GM18867 (cell line): Measurements from ENCODE around the gene PGAM1.
"Not testable (repeated sequence)": the region's sequence is repeated elsewhere in the genome, so short reads cannot be mapped to it uniquely, and the experiment has no call there.

ENCODE experiments used
- ATAC-seq: cut with Tn5 transposase; IDR thresholded peaks from one replicate; pipeline ENCODE4 v1.9.1; 2021; ENCODE audit warnings: mild to moderate bottlenecking, moderate library complexity; ENCODE audit not compliant: unreplicated experiment

PGAM1 gene

DNA sequence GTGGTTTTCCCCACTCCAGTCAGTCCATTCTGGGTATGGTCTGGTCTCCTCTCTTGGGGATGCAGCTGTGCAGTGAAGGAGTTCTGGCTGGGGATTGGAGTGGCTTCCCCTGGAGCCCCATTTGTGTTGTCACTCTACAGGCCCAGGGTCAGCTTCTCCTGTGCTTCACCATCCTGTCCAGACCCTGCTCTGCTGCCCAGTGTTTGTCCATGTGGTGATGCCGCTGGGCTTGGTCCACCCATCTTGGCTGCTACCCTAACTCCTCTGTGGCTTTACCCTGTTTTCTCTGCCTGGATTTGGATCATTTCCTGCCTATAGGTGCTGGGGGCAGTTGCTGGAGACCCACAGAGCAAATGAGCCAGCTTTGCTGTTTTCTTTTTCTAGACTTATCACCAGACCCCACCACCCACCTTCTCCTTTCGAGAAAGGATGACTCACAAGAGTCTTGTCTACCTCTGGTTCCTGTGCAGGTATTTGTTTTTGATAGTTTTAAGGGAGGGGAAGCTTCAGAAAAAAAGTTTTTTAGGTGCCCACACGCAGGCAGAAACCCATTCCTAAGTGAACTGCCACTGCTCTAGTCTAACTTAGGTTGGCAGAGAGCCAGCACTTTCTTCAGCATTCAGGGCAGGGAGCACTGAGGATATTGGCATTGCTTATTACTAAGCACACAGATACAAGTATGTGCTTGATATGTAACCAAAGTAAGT lies 28.5 kb downstream of the PGAM1 start:
- ATAC-seq, result no peak

DNA sequence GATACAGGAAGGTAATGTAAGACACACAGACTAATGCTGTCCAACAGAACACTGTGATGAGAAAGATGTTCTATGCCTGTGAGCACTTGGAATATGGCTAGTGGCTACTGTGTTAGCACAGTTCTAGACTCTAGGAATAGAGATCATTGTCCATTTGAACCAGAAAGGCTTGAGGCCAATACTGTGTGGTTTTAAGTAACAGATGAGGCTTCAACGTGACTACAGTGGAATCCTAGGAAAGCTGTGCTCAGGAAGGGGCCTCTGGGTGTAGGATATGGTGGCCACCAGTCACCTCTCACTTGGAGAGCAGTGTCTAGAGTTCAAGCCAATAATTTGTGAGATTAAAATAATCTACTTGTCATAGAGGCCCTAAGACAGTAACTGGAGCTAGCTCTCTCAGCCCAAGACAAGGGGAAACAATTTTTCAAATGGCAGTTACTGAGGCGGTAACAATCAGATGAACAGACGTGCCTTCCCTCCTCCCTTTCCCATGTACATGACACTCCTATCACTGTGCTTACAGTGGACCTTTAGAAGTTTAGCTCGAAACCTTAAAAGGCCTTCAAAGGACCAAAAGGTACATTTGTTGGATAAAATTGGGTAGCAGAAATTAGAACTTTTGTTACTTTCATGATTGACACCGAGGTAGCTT lies 30.2 kb downstream of the PGAM1 start:
- ATAC-seq, result no peak

DNA sequence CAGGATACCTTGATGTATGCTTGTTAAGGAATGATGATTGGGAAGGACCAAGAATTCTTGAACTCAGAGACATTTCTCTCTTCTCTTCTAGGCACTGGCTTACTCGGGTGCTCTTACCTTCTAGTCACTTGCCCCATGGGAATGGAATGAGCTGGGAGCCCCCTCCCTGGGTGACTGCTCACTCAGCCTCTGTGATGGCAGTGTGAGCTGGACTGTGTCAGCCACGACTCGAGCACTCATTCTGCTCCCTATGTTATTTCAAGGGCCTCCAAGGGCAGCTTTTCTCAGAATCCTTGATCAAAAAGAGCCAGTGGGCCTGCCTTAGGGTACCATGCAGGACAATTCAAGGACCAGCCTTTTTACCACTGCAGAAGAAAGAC lies 30.7 kb downstream of the PGAM1 start:
- ATAC-seq, result no peak

DNA sequence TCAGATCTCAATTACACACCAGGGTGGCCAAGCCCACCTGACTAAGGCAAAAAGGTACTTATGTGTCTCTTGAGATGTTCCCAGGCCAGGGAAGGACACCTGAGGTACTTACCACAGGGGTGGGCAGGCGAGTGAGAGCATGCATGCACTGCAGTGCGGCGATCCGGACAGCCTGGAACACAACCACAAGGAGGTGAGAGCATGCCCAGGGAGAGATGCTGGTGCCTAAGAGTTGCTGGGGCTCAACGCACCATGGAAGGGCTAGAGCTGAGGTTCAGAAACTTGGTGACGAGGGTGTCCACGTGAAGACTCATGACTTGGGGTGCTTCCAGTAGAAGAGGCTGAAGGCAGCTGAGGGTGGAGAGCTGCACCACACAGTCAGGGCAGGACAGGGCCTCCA lies 33.1 kb downstream of the PGAM1 start:
- no peak for ATAC-seq

GRCh38 chr10:97459933-97460332 lies 33.9 kb downstream of the PGAM1 start:
- no peak for ATAC-seq

GRCh38 chr10:97462309-97462708 lies 36.3 kb downstream of the PGAM1 start:
- no peak for ATAC-seq

DNA sequence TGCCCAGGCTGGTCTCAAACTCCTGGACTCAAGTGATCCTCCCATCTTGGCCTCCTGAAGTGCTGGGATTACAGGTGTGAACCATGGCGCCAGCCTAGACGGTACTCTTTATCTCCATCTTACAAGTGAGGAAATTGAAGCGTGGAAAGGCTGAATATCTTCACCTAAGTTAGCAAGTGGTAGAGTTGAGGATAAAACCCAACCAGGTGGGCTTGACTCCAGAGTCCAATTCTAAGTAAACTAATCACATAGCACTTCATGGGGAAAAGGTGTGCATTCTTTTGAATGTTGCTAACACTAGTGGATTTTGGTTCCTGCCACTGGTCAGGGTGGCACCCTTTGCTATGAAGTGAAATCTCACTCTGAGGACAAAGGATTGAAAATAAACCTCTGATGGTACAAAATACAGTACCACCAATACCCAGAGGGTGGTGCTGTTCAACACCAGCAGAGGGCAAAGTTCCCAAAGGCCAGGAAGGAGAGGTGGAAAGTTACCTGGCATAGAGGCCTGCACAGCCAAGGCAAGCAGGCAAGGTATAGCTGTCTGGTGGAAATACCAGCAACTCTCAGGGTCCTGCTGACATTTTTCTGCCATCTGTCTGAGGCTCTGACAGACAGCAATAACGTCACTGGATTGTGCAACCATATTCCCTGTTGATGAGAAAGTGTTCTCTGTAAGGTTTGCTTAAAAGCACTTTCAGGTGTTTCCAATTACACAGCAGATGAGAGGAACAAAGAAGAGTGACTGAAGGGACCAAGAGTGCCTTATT lies 37.6 kb downstream of the PGAM1 start:
- no peak for ATAC-seq

GRCh38 chr10:97464226-97464625 lies 38.2 kb downstream of the PGAM1 start:
- ATAC-seq, result no peak

GRCh38 chr10:97465982-97466381 lies 40.0 kb downstream of the PGAM1 start:
- no peak for ATAC-seq

GRCh38 chr10:97466755-97467154 lies 40.8 kb downstream of the PGAM1 start:
- ATAC-seq, result no peak

DNA sequence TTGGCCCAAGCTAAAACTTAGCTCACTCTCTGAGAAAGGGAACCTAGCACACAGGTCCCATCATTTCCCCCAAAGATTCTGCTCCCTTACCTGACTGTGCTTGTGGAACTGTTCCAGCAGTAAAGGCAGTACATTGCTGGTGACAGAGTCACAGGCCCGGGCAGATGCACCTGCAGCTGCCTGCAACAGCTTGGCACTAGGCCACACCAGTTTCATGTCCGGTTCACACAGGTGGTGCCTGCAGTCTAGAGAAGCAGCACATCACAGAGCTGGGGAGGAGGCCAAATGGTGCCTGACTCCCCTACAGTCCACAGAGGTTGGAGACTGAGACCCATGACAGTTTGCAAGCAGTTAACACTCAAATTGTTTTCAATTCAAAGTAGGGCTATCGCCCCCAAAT lies 42.2 kb downstream of the PGAM1 start:
- peak; percentile 55 for ATAC-seq

GRCh38 chr10:97468781-97469180 lies 42.8 kb downstream of the PGAM1 start:
- ATAC-seq, result not testable (repeated sequence)

DNA sequence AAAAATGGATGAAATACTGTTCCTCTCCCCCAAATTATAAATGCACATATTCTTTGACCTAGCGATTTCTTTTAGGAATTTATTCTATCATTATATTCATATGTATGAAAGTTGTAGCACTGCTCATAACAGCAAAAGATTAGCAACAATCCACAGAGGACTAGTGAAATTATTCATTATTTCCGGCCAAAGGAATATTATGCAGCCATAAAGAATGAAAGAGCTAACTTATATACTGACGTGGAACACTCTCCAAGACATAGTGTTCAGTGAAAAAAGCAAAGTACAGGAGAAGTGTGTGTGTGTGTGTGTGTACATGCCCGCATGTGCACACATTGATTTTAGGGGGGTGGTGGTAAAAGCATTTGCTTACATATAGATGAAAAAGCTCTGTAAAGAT lies 48.9 kb downstream of the PGAM1 start:
- no peak for ATAC-seq

DNA sequence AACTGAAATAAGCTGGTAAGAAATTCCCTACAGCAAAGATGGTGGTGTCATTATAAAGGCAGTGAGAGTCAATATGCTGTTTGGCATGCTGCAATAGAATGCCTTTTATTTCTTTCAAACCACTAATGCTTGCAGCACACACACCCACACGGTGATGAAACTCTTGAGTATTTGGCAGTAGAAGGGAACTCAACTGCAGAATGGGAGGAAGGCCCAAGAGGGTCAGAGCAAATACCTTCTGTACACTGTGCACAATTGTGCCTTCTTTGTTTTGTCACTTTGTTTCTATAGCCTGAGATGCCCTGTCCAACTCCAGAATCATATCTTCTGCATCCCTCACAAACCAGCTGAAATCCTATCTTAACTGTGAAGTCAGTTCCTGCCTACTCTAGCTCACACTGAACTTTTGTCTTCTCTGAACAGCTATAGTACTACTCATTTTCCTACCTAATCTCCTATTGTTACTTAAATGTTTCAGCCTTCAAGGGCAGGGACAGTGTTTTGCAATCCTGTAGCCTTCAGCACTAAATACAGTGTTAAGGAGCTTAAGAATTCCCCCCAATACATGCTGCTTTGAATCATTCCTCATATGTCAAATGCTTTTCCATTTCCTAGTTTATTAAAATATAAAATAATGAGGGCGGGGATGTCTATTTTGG lies 50.1 kb downstream of the PGAM1 start:
- no peak for ATAC-seq

DNA sequence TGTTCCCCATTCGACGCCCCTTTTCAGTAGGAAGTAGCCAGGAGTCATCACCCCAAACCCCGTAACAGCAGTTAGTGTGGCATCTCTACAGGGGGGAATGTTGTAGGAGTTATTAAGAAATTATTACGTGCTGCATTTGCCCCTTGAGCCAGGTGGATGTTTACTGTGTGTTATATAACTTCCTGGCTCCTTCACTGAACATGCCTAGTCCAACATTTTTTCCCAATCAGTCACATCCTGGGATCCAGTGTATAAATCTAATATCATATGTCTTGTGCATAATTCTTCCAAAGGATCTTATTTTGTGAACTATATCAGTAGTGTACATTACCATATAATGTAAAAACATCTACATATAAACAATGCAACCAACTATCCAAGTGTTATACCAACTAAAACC lies 53.4 kb downstream of the PGAM1 start:
- ATAC-seq, result not testable (repeated sequence)

DNA sequence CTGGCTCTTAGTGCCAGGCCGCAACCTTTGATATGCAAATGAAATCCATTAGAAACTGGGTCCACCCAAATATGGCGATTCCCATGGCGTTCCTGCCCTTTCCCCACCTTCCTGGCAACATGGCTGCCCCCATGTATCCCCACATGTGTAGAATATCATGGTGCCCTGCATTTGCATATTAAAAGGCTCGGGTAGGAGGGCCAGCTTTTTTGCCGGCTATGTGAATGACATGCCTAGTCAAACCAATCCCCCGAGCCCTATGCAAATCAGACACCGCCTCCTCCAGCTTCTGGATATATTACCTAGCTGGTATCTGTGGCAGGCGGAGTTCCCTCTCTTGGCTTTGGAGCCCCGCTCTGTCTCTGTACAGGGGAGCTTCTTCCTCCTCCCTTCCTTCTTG lies 53.9 kb downstream of the PGAM1 start:
- no peak for ATAC-seq

DNA sequence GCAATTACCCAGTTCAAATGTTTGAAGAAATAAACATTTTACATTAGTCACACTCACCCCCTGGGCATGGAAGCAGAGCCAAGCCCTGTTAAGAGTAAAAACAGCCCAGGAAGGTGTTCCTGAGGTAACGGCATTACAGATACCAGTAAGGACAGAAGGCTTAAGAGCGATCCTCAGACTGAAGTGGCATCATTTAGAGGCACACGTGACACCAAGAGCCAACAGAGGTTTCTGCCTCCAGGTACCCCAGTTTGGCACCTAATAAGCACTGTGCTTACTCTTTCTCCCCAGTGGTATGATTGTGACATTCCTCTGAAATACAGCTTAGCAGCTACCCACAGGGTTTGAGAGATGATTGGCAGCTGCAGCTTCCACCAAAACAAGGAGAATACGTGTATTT lies 55.1 kb downstream of the PGAM1 start:
- ATAC-seq, result no peak

DNA sequence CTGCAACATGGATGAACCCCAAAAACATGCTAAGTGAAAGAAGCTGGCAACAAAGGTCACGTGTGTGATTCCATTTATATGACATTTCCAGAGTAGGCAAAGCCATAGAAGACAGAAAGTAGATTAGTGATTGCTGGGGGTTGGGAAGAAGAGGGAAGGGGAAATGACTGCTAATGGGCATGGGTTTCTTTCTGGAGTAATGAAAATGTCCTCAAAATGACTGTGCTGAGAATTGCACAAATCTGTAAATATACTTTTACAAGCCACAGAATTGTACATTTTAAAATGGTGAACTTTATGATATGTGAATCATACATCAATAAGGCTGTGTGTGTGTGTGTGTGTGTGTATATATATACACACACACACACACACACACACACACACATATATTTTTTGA lies 56.4 kb downstream of the PGAM1 start:
- ATAC-seq, result no peak
